Hepatic stellate cell (primary cell): Measurements from ENCODE around the gene TBC1D1.
A peak's percentile ranks its signal among the peaks of the same experiment; 100 is the strongest.
"Not testable (repeated sequence)": the region's sequence is repeated elsewhere in the genome, so short reads cannot be mapped to it uniquely, and the experiment has no call there.

Experiments
- DNase-seq: peaks from one replicate; pipeline ENCODE4 v3.0.0; 2011; ENCODE audit warnings: low spot score

TBC1D1 gene

DNA sequence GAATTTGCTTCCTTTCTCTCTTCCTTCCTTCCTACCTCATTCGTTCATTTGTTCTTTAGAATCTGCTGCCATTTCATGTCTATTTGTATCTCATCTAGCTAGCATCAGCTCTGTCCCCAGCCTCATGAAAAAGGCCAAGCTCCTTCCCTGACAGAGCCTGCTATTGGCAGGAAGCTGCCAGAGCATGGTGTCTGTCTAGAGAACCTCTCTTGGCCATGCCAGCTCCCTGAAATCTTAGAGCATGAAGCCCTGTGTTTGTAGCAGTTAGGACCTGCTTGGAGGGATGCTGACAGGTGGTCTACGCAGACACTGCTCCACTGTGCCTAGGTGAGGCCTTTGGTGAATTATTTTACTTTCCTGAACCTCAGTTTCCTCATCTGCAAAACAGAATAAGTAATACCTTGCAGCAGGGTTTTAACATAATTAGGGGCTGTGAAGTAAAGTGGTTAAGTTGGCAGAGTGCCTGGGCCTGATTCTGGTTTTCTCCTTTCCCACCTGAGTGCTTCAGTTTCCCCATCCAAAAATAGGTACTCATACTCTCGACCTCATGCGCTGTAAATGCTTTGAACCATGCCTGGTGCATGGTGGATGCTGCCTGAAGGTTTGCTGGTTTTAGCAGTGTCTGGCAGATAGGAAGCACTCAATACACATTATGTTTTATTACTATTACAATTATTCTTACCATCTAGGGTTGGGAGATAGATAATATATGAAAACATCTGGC is 74.0 kb downstream of the TBC1D1 start:
- no peak for DNase-seq

DNA sequence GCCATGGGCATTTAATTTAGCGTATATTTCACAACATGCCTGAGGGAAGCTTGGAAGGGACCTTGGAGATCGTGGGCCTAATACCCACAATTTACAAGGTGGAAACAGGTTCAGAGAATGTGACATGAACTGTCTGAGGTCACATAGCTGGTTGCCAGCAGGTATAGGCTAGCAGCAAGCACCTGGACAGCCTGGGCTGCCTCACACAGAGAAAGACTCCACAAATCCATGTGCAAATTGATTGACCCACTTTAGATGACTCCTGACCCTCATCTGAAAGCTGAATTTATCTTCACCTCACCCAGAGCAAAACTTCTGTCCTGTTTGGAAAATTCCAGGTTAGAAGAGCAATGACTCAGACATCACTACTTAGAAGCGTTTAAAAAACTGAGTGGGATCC is 75.2 kb downstream of the TBC1D1 start:
- DNase-seq = no peak

DNA sequence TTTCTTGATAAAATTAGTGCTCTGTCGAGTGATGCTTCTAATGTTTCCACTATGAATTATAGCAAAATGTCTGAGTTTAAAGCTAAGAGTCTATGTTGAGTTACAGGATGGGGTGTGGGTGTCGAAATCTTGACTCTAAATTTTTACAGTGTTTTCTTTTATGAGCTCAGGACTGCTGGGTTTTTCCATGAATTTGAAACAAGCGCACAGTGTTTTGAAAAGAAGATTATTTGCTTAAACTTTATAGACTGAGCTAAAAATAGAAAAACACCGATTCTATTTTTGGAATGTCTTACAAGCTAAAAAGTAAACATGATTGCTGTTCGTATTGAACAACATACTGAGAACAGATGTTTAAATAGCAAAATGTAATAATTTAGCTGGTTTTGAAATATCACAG is 76.9 kb downstream of the TBC1D1 start:
- DNase-seq = peak; percentile 25

DNA sequence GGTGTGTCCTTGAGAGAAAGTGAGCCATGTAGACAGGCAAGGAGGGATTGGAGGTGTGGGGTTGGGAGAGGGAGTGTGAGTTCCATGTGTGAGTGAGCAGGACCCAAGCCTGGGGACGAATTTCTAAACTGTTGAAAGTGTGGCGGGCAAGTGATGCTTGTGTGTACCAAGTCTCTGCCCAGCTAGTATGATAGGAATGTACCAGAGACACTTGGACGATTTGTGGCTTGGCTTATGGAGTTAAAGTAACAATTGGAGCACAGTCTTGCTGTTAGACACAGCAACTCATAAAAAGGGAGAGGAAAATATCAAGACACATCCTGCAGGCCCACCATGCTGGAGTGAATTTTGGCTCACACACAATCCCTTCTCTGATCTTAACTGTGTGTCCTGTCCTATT is 77.9 kb downstream of the TBC1D1 start:
- no peak for DNase-seq

DNA sequence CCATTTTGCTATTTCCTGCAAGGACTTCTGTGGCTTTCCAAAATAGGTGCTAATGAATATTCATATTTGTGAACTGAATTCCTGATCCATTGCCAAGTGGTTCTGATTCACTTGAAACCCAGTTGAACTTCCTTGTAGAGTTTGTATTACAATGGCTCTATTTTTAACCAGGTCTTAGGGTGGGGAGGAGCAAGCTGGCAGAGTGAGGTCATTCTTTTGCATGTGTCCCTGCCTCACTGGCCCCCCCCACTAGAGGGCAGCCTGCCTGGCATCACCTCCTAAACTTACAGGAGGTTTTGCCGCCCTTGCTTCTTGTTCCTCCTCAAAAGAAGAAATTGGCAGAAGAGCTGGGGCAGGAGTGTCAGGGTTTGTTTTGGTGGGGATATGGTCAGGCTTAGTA is 79.8 kb downstream of the TBC1D1 start:
- peak; percentile 38 for DNase-seq

DNA sequence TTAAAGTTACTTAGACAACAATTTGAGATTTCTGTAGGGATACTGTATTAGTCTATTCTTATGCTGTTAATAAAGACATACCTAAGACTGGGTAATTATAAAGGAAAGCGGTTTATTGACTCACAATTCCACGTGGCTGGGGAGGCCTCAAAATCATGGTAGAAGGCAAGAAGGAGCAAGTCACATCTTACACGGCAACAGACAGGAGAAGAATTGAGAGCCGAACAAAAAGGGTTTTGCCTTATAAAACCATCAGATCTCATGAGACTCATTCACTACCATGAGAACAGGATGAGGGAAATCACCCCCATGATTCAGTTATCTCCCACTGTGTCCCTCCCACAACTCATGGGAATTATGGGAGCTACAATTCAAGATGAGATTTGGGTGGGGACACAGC is 80.3 kb downstream of the TBC1D1 start:
- no peak for DNase-seq

DNA sequence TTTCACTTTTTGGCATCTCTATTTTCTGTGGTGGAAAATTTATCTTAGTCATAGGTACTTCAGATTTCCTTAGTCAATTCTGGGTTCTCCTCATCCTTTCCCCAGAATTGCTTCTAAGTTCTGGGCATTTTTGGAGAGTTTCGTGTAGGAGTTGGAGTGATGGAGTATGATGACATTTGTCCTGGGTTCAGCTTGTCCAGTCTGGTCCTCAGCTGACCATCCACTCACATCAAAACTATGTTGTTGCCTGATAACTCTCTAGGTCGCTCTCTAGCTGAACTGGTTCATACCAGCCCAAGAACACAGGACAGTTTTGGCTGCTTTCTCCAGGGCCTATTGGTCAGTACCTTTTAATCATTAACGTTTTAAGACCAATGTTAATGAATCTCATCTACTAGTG is 82.6 kb downstream of the TBC1D1 start:
- peak; percentile 41 for DNase-seq

DNA sequence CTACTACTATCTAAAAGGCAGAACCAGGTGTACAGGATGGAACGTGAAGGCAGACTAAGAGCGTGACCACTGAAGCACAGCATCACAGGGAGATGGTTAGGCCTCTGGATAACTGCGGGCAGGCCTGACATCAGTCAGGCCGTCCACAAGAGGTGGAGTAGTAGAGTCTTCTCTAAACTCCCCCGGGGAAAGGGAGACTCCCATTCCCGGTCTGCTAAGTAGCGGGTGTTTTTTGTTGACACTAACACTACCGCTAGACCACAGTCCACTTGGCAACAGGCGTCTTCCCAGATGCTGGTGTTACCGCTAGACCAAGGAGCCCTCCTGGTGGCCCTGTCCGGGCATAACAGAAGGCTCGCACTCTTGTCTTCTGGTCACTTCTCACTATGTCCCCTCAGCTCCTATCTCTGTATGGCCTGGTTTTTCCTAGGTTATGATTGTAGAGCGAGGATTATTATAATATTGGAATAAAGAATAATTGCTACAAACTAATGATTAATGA is 84.5 kb downstream of the TBC1D1 start:
- not testable (repeated sequence) for DNase-seq

DNA sequence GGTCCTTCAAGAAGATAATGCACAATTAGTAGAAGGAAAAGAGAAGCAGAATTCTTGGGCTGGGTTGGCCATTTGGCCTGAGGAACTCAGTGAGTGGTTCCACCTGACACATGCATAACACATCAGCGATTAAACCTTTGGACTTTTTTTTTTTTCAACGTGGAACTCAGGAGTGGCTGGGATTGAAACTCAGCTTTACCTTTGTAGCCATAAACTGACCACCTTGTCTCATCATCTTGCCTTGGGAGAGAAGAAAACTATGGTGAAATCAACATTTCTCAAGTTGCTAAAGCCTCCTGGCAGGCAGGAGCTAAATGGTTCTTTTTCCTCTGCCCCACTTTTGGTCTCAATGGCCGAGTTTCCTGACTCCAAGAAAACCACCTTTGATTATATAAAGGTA is 85.6 kb downstream of the TBC1D1 start:
- DNase-seq = no peak

DNA sequence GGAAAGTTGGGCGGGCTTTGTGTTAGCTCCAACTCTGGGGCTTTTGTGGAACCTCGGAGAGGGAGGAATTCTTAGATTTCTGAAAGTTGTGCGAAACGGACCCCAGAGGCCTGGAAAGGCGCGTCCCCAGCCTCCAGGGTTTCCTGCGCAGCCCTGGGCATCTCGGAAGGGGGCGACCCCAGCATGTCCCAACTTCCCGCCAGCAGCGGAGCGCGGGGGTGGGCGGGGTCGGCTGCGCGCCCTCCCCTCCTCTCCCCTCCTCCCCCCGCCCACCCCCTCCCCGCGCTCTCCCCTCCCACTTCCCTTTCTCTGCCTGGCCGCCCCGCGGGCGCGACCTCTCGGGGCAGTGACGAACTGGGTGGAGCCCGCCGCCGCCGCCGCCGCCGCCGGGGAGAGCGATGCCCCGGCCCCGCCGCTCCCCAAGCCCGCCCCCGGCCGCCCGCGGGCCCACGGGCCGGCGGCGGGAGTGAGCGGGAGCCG is 86.1 kb downstream of the TBC1D1 start:
- peak; percentile 65 for DNase-seq

DNA sequence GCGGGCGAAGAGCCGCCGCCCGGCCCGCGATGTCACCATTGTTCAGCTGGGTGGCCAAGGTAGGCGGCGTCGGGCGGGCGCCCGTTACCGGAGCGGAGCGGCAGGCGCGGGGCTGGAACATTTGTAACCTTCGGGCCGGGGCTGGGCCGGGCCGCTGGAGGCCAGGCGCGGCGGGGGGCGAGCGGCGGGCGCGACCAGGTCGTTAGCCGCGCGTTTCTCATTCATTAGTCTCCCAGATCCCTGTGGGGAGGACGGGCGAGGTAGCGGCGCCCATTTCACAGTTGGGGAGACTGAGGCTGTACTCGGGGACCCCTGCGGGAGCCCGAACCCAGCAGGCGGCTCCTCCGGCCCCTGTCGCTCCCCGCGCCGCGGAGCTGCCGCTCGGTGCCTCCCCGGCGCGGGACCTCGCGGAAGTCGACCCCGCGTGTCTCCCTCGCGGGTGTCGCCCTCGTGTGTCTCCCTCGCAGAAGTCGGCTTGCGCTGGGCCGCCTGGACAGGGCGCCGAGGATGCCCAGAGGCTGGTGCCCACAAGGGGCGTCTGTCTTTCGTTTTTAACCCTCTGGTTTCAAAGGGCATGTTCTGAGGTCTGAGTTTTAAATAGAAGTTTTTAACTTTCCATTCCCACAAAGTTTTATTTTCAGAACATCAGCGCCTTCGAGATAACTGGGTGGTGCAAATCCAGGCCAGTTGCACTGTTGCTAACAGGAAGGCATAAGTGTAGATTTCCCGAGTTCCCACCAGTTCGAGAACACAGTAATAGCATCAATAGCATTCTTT is 86.8 kb downstream of the TBC1D1 start:
- DNase-seq = peak; percentile 78

DNA sequence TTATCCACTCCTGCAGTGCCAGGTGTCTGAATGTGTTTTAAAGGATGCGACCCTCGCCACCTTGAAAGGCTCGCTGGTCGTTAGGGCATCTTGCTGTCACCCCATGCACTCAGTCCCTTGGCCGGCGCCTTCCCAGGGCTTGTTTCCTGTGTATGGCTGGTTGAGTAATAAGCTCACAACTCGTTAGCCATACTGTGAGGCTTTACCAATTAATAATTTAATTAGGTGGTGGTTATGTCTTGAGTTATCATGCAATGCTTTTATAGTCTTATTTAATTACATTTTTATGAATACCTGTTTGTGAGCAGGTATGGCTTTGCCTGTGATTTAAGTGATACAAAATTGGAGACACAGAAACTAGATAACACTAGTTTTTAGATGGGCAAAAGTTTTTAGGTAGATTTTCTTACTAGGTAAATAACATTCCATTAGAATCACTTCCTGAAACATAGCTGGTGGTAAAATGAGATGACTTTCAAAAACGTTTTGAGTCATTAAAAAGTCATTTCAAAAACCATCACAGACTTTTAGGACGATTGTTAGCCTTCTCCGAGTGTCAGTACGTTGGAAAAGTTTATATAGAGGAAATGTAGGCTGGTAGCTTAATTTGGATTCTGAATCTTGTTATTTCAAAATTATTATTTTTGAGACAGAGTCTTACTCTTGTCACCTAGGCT is 87.5 kb downstream of the TBC1D1 start:
- no peak for DNase-seq

DNA sequence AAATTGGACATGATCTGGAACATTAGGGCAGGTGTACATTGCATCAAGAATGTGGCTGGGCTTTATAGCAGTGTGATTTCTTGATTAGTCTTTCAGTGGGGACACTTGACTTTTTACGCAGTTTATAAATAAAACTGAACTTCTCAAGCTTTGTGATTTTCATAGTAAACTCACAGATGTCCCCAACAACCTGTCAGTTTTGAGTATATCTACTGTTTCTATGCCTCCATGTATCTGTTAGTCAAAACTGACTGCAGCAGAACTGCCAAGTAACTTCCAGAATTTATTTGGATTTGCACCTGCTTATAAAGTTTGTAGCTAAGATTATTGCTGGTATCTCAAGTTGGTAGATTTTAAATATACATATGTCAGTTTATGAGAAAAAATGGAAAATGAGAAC is 89.4 kb downstream of the TBC1D1 start:
- DNase-seq = no peak

DNA sequence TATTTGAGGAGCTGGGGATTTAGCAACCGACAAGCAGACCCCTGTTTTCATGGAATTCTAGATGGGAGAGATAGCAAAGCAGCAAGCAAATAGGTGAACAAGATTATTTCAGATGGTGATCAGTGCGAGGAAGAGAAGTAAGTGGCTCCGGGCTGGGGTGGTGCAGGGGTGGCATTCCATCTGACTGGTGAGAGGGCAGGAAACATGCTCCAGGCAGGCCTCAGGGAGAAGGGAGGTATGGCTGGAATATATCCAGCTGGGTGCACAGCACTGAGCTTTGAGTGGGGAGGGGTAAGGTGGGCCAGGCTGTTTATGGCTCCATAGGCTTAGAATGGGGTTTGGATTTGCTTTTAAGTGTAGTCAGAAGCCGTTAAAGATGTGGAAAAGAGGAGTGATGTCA is 90.5 kb downstream of the TBC1D1 start:
- DNase-seq = no peak

DNA sequence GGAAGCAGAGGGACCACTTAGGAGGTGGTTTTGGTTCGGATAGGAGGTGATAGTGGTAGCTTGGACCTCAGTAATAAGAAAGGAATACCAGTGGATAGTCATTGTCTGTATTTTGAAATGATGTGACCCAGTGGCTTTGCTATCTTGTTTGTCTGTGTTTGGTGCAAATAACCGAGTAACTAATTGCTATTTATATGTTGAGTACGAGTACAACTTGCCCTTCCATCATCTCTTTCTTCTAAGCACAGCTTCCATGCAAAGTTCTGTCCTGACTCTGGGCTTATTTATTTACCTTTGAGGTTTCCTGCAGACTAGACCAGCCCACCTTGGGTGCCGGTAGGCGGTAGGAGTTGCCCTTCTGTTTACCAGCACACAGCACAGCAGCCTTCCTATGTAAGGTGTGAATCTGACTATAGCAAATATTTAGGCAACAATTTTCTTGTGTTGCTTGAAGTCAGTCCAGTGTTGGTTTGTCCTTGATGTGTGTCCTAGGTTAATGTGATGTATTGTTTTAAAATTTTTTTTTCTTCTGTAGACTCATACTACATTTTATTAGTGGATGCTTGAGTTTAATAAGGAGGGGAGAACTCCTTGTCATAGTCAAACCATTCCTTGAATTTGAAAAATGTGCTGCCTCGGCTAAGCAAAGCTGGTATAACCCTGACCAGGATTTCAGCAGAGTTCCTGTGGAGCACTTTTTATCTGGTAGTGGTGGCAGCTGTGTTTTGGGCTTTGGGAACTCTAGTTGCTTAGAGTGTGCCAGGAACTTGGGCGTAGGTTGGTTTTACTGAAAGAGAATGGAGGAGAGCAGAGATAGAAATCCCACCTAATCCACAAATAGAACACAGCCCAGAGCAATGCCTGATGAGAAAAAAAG is 91.2 kb downstream of the TBC1D1 start:
- DNase-seq = peak; percentile 52

DNA sequence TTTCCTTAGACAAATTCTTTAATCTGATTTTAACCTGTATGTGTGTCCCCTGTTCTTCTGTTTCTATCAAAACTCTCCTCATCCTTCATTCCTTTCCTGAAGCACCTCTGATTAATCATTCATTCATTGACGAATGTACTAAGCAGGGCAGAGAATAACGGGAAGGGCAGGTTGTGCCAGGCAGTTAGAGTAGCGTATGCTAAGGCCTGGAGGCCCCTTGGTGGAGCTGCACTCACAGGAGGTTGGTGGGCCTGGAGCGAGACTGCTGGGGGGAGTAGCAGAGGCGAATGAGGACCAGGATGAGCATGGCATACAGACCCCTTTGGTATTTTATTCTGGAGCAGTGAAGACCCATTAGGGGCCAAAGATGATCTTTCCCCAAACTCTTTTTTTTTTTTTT is 91.9 kb downstream of the TBC1D1 start:
- DNase-seq = no peak

DNA sequence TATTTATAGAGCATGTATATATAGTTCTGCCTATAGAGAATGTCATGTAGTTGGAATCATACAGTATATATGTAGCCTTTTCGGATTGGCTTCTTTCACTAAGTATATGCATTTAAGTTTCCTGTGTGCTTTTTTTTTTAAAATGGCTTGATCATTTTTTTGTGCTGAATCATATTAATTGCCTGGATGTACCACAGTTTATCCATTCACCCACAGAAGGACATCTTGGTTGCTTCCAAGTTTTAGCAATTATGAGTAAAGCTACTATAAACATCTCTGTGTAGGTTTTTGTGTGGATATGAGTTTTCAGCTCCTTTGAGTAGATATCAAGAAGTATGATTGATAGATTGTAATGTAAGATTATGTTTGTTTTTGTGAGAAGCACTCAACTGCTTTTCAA is 93.1 kb downstream of the TBC1D1 start:
- no peak for DNase-seq

DNA sequence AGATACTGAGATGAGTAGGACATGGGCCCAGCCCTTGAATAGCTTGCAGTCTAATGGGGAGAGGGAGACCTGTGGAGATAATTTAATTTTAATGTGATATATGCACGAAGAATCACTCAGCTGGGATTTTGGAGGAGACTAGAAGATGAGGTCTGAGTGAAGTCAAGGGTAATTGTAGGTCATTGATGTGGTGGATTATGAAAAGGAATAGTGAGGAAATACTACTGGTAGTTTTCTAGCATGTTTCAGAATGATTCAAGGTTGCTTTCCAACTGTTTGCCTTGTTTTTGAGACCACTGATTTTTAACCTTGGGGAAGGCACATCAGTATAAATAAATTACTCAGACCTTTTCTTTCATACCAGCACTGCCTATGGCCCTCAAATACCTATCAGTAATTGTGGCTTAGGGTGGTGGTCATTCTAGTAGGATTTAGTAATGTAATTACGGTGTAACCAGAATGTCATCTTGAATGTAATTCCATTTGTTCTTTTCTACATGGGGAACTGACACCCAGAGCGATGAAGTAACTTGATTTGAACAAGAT is 94.9 kb downstream of the TBC1D1 start:
- DNase-seq = no peak

DNA sequence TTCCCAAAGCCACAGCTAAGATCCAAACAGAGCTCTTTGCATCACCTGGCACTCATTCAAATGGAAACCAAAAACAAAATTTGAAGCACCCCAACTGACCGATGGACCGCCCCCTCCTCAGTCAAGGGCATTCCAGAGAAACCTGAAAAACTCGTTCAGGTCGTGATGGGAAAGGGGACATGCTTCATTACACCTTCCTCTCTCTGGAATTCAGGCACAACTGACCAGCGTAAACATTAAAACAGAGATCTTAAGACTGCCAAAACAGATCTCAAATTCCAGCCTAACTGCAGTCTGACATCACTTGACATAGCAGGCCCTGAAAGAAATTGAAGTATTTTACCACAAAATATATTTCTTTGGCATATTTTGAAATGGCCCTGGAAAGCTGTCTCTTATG is 97.8 kb downstream of the TBC1D1 start:
- no peak for DNase-seq

DNA sequence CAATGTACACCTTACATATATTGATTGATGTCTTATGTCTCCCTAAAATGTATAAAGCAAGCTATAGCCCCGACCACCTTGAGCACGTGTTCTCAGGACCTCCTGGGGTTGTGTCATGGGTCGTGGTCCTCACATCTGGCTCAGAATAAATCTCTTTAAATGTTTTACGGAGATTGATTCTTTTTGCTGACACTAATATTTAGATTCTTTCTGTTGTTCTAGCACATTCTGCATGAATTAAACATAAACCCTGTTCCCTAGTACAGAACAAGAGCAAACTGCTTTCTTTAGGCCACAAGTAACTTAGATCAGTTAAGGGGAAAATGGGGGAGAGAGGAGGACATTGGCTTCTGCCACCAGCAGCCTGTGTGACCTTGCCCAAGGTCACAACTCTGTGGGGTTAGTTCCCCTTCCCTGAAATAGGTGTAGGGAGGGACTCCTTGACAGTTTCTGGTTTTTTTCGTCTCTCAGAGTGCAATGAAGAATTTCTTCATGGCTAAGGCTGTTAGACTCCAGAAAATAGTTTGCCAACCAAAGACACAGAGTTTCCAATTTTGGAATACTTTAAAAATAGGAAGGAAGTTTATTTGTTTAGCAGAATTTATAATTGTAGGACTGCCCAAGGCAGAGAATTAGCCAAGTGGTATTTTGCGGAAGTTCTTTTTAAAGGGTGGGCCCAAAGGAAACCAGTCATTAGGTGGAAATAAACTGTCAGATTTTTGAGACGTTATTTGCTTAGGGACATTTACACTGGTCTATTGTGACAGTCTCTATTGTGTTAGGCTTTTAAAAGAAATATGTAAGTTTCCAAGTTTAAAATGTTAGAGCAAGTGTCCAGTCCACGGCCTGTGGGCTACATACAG is 98.7 kb downstream of the TBC1D1 start:
- DNase-seq = no peak
